Hematopoietic multipotent progenitor cell treated with erythropoietin and hydrocortisone succinate and interleukin-3 and kit ligand, for 6 days (in vitro differentiated cells): ENCODE results near the gene DNAJC2.
A peak's percentile ranks its signal among the peaks of the same experiment; 100 is the strongest.

Source experiments
- DNase-seq: peaks from one replicate; pipeline ENCODE4 v3.0.0-alpha.2; 2015

Gene DNAJC2

GRCh38 chr7:103344453-103345149, at the start of gene DNAJC2:
TSS of gene DNAJC2 (minus strand) at chr7:103344767. CDS start at chr7:103344622, 145 bp downstream.
- peak; percentile 98 for DNase-seq

GRCh38 chr7:103391976-103392375, 47.4 kb upstream of the DNAJC2 start:
- no peak for DNase-seq

- DNase-seq = no peak
Observed at GRCh38 chr7:103391150-103391549, 46.6 kb upstream of the DNAJC2 start.

GRCh38 chr7:103389263-103389662, 44.7 kb upstream of the DNAJC2 start:
- no peak for DNase-seq

GRCh38 chr7:103388469-103389140, 44.0 kb upstream of the DNAJC2 start:
- no peak for DNase-seq

GRCh38 chr7:103387242-103387641, 42.7 kb upstream of the DNAJC2 start:
- DNase-seq = no peak

- DNase-seq = no peak
Observed at GRCh38 chr7:103382032-103382402, 37.5 kb upstream of the DNAJC2 start.

- no peak for DNase-seq
Observed at GRCh38 chr7:103381280-103382031, 36.9 kb upstream of the DNAJC2 start.

GRCh38 chr7:103380395-103381191, 36.0 kb upstream of the DNAJC2 start:
- no peak for DNase-seq

- peak; percentile 32 for DNase-seq
Observed at GRCh38 chr7:103379270-103379975, 34.9 kb upstream of the DNAJC2 start.

- DNase-seq = peak; percentile 26
Observed at GRCh38 chr7:103373866-103374643, 29.5 kb upstream of the DNAJC2 start.

- DNase-seq = no peak
Observed at GRCh38 chr7:103369432-103369831, 24.9 kb upstream of the DNAJC2 start.

- no peak for DNase-seq
Observed at GRCh38 chr7:103349805-103350204, 5.2 kb upstream of the DNAJC2 start.

- DNase-seq = no peak
Observed at GRCh38 chr7:103348959-103349358, 4.4 kb upstream of the DNAJC2 start.

- peak; percentile 6 for DNase-seq
Observed at GRCh38 chr7:103348452-103348851, 3.9 kb upstream of the DNAJC2 start.

GRCh38 chr7:103347507-103348267, 3.1 kb upstream of the DNAJC2 start, which contains the start of gene PSMC2:
TSS of gene PSMC2 (plus strand) at chr7:103347643. CDS start at chr7:103347712, 69 bp downstream.
- peak; percentile 95 for DNase-seq

- DNase-seq = no peak
Observed at GRCh38 chr7:103346396-103346795, 1.8 kb upstream of the DNAJC2 start.

- peak; percentile 61 for DNase-seq
Observed at GRCh38 chr7:103343758-103344452, 662 bp downstream of the DNAJC2 start.

GRCh38 chr7:103343332-103343731, 1.2 kb downstream of the DNAJC2 start:
- DNase-seq = peak; percentile 7

GRCh38 chr7:103341466-103341865, 3.1 kb downstream of the DNAJC2 start:
- no peak for DNase-seq
